ENCODE results near the gene CCDC141. TPM values are rescaled to one million over a fixed set of nuclear protein-coding genes. Genes with fewer than 3 reads are reported as not detected.
A peak's percentile ranks its signal among the peaks of the same experiment; 100 is the strongest.

Gene CCDC141
- total RNA-seq, 1 donor from 2014 or later: 61.6 TPM

GRCh38 chr2:178787934-178788333 lies 262.0 kb downstream of the CCDC141 start:
- Histone ChIP-seq H3K27ac (ENCODE audit: low read depth, low read length) (no peak overlapping the region), H3K9ac (ENCODE audit: low read depth in 1 of 3, low read length in 3 of 3) (no peak overlapping the region), H3K36me3 (ENCODE audit: control insufficient read depth in 3 of 3, insufficient read depth in 3 of 3, low read length in 3 of 3) (peaks cover 61 to 87% (median 72%) of the 10 kb centered on the region in 3 donors), H3K4me3 (ENCODE audit: low read length in 3 of 3) (no peak overlapping the region), H3K4me1 (ENCODE audit: control insufficient read depth in 3 of 3, insufficient read depth in 3 of 3, low read length in 3 of 3) (peaks cover 31 to 43% (median 35%) of the 10 kb centered on the region in 3 donors), H3K9me3 (ENCODE audit: control insufficient read depth in 3 of 3, low read length in 3 of 3) (no peaks in the 10 kb centered on the region), H3K27me3 (ENCODE audit: control insufficient read depth in 3 of 3, insufficient read depth in 3 of 3, low read length in 3 of 3) (no peaks in the 10 kb centered on the region)

- no peak overlapping the region for H3K4me3 ChIP-seq (ENCODE audit: low read length in 3 of 3)
- no peaks in the 10 kb centered on the region for H3K9me3 ChIP-seq (ENCODE audit: control insufficient read depth in 3 of 3, low read length in 3 of 3)
- H3K4me1 ChIP-seq (ENCODE audit: control insufficient read depth in 3 of 3, insufficient read depth in 3 of 3, low read length in 3 of 3): peaks cover 30 to 46% (median 38%) of the 10 kb centered on the region in 3 donors
- no peak overlapping the region for H3K9ac ChIP-seq (ENCODE audit: low read depth in 1 of 3, low read length in 3 of 3)
- H3K27ac ChIP-seq (ENCODE audit: low read depth, low read length): no peak overlapping the region
- no peaks in the 10 kb centered on the region for H3K27me3 ChIP-seq (ENCODE audit: control insufficient read depth in 3 of 3, insufficient read depth in 3 of 3, low read length in 3 of 3)
- peaks cover 63 to 87% (median 72%) of the 10 kb centered on the region in 3 donors for H3K36me3 ChIP-seq (ENCODE audit: control insufficient read depth in 3 of 3, insufficient read depth in 3 of 3, low read length in 3 of 3)
Observed at GRCh38 chr2:178787155-178787554, 262.8 kb downstream of the CCDC141 start.

- Histone ChIP-seq H3K9ac (ENCODE audit: low read depth in 1 of 3, low read length in 3 of 3) (peak overlapping the region in 1 of 3 donors; percentile 1), H3K4me1 (ENCODE audit: control insufficient read depth in 3 of 3, insufficient read depth in 3 of 3, low read length in 3 of 3) (peaks cover 19 to 44% (median 32%) of the 10 kb centered on the region in 3 donors), H3K9me3 (ENCODE audit: control insufficient read depth in 3 of 3, low read length in 3 of 3) (no peaks in the 10 kb centered on the region), H3K27ac (ENCODE audit: low read depth, low read length) (no peak overlapping the region), H3K36me3 (ENCODE audit: control insufficient read depth in 3 of 3, insufficient read depth in 3 of 3, low read length in 3 of 3) (peaks cover 67 to 89% (median 74%) of the 10 kb centered on the region in 3 donors), H3K4me3 (ENCODE audit: low read length in 3 of 3) (no peak overlapping the region), H3K27me3 (ENCODE audit: control insufficient read depth in 3 of 3, insufficient read depth in 3 of 3, low read length in 3 of 3) (no peaks in the 10 kb centered on the region)
Observed at GRCh38 chr2:178783889-178784288, 266.0 kb downstream of the CCDC141 start.

- H3K9ac ChIP-seq (ENCODE audit: low read depth in 1 of 3, low read length in 3 of 3): no peak overlapping the region
- H3K27ac ChIP-seq (ENCODE audit: low read depth, low read length): peak overlapping the region; percentile 36
- peak overlapping the region in 1 of 3 donors; percentile 0 for H3K4me3 ChIP-seq (ENCODE audit: low read length in 3 of 3)
- peaks cover 19 to 47% (median 29%) of the 10 kb centered on the region in 3 donors for H3K4me1 ChIP-seq (ENCODE audit: control insufficient read depth in 3 of 3, insufficient read depth in 3 of 3, low read length in 3 of 3)
- no peaks in the 10 kb centered on the region for H3K27me3 ChIP-seq (ENCODE audit: control insufficient read depth in 3 of 3, insufficient read depth in 3 of 3, low read length in 3 of 3)
- H3K9me3 ChIP-seq (ENCODE audit: control insufficient read depth in 3 of 3, low read length in 3 of 3): no peaks in the 10 kb centered on the region
- H3K36me3 ChIP-seq (ENCODE audit: control insufficient read depth in 3 of 3, insufficient read depth in 3 of 3, low read length in 3 of 3): peaks cover 76 to 93% (median 84%) of the 10 kb centered on the region in 3 donors
Observed at GRCh38 chr2:178782236-178782635, 267.7 kb downstream of the CCDC141 start.

Other genes with a start within 250 kb of the CCDC141 start
- gene TTN, start 242.7 kb downstream of the CCDC141 start, total RNA-seq: 2,245 TPM
- gene SESTD1, start 214.7 kb upstream of the CCDC141 start, total RNA-seq: 29.7 TPM

All from skeletal muscle tissue (tissue), 4 donors.